NCI-H69 (cell line): ENCODE measurements around the gene ENTPD8.
A peak's percentile ranks its signal among the peaks of the same experiment; 100 is the strongest.

Experiments used
- DNase-seq: peaks from one replicate; lab custom pipeline; 2025; lab: John Stamatoyannopoulos, UW

Gene ENTPD8

DNA sequence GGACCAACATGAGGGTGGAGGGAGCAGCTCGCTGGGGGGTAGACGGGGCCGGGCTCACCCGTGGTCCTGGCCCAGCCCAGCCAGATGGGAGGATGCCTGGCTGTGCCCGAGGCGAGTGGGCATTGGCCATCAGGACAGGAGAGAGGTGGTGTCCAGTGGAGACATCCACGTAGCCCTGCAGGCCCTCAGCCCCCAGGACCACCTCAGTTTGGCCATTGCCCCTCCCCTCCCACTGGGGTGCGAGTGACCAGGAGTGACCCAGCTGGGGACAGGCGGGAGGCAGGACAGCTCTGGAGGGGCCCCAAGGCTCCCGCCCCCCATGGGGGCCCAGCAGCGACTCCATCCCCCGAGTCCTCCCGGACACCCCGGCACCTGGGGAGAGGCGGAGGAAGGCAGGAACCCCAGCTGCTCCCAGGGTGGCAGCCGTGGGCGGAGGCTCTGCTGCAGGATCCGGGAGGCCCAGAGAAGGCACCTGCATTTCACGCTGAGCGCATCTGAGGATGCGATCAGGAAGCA, 9.7 kb downstream of the ENTPD8 start:
- DNase-seq, result no peak

DNA sequence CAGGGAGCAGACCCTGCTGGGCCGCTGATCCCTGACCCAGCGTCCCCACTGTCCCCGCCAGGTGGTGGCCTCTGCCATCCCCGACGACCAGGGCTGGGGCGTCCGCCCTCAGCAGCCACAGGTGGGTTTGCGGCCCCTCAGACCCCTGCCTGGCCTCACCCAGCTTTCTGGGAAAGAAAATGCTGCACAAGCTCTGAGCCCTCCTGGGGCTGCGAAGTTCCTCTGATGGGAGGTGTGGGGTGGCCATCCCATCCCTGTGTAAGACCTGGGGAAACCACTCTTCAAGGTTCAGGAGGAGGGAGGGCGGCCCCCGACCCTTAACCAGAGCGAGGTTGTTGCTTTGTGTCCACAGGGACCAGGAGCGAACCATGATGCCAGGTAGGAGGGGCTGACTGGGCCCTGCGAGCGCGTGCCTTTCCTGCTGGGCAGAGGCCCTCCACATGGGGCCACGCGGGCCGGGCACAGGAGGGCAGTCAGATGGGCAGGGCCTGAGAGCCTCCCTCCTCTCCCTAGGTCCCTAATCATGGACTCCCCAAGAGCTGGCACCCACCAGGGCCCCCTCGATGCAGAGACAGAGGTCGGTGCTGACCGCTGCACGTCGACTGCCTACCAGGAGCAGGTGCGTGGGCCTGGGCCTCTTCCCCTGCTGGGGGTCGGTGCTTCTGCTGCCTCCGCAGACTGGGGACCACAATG, 10.3 kb downstream of the ENTPD8 start:
- DNase-seq, result no peak

DNA sequence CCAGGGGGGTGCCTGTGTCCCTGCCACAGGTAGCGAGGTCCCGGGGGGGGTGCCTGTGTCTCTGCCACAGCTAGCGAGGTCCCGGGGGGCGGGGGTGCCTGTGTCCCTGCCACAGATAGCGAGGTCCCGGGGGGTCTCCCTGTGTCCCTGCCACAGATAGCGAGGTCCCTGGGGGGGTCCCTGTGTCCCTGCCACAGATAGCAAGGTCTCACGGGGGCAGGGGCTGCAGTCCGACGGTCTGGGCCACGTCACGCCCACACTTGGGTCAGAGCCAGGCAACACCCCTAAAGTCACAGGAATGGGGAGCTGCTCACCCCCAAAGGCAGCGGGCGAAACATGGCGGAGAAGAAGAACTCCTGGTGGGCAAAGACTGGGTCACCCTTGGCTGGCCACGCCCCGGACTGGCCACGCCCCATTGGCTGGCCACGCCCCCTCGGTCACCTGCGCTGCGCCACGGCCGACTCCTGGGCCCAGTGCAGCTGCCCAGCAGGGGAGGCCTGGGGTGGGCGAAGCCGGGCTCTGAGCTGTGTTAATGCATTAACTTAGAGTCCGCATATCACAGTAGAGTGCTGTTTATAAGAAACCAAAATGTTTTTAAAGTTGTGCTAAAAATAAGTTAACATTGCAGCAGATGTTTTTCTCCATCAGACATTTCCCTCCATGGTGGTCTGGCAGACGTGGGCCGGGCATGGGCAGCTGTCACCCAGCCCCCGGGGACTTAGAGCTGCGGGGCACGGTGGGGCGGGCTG, 11.0 kb downstream of the ENTPD8 start:
- peak; percentile 83 for DNase-seq

DNA sequence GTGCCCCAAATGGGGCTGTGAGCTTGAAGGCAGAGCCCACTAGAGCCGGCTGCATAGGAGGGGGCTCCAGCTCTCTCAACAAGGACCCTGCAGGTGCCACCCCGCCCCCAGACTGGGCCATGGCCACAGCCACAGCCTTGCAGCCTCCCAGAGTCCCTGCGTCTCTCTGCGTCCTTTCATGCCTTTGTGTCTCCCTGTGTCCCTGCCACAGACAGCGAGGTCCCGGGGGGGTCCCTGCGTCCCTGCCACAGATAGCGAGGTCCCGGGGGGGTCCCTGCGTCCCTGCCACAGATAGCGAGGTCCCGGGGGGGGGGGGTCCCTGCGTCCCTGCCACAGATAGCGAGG, 11.6 kb downstream of the ENTPD8 start:
- DNase-seq, result peak; percentile 43

GRCh38 chr9:137428841-137429545, 12.2 kb downstream of the ENTPD8 start:
- peak; percentile 57 for DNase-seq

DNA sequence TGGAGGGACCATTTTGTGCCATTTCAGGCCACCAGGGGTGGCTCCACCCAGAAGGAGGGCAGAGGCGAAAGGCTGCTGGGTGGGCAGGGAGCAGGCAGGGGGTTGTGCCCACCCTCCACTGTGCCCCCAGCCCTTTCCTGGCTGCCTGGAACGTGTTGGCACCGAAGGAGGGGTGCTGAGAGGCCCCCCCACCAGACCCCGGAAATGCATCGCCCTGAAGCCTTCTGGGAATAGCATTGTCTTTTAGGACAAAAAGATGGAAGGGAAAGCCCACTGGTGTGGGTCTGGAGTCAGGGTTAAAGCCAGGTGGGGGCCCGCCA, 12.9 kb downstream of the ENTPD8 start:
- DNase-seq, result no peak

DNA sequence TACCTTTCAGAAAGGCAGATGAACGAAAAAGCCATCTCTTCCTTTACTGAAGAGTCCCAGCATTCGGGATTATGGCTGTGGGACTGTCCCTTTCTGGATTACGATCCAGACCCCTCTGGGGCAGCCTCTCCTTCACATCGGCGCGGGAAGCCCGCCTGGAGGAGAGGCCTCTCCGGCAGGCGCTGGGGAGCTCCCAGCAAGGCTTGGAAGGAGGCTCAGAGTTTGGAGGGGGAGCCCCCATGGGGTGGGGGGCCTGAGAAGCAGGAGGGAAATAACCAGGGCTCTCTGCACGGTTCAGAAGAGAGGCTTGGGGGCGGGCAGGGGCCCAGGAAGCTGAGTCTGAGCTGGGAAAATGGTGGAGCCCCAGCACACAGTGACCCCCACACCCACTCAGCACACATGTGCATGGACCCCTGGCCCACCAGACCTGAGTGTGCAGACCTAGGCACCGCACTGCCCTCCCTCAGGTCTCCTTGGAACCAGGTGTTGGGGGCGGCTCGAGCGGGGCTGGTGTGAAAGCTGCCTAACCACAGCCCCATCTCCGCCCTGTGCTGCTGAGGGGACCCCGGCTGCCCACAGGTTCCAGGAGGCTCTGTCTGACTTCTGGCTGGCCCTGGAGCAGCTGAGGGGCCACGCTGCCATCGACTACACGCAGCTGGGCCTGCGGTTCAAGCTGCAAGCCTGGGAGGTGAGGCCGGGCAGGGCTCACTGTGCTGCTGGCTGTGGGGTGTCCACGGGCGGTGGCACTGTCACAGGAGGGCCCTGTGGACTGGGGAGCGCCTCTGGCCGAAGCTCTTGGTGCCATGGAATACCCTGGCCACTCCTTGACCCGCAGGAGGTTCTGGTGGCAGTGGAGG, 13.5 kb downstream of the ENTPD8 start:
- no peak for DNase-seq

DNA sequence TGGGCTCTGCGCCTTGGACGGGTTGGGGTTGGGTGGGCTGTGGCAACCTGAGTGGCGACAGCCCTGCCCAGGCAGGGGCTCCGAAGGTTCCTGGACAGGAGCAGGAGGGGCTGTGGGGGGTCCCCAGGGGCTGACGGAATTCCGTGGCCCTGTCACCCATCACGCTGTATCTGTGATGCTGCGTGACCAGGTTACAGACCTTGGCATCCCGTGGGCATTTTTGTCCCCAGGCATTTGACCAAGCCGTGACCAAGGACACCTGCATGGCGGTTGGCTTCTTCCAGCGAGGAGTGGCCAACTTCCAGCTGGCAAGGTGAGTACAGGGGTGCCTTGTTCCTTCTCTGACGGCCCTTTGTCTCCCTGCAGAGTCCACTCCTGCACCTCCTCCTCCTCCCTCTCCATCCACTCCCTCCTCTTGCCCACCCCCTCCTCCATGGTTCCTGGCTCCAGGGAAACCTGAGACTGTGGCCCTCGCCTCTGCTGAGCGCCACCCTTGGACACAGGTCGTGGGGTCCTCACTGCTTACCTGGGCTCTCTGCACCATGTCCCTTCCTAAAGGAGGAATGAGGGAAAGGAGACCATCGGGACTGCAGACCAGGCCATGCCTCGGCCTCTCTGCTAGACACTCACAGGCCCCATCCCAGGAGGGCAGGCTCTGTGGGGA, 15.0 kb downstream of the ENTPD8 start:
- no peak for DNase-seq

GRCh38 chr9:137423514-137424291, 17.5 kb downstream of the ENTPD8 start:
- DNase-seq, result peak; percentile 63

DNA sequence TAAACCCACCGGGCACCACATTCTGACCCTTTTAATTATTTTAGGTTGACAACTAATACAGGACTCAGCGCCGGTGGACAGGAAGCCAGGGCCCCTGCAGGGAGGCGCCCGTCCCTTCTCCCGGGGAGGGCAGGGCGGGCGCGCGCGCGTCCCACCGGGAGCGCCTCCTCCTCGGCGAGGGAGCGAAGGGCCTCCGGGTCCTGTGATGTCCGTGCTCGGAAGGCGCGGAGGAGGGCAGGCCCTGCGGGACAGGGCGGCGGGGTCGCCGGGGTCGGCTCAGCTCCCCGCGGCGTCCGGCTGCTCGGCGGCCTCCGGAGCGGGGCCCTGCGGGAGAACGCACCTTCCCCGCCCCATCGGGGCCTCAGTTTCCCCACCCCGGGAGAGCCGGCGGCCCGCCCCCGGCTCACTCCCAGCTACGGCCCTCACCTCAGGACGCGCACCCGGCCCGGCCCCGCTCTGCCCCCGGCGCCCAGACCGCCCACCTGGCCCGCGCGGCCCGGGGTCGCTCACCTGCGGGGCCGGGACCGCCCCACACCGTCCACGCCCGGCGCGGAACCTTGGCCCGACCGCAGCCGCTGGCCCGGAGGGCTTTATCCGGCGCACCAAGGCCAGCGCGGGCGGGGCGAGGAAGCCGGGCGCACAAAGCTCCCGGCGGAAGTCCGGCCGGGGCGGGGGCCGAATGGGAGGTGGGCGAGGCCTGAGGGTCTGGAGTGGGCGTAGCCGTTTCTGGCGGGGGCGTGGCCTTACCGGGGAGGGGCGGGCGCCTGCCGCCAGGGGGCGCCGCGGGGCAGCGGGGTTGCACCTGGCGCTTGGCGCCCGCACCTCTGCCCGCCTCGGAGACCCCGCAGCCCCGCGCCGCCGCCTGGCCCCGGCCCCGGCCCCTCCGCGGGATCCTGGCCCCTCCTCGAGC, 18.3 kb downstream of the ENTPD8 start, which contains the start of the genes EXD3 and NOXA1:
Gene EXD3 (minus strand): TSS at position 559 of the 910 bp plus-strand sequence. CDS start 27,805 bp downstream, outside the sequence.
Gene NOXA1 (plus strand): TSS at position 790 of the 910 bp plus-strand sequence. CDS start 137 bp downstream, outside the sequence.
- peak; percentile 98 for DNase-seq

- DNase-seq, result peak; percentile 62
Observed at GRCh38 chr9:137421838-137422603, 19.1 kb downstream of the ENTPD8 start.

- peak; percentile 47 for DNase-seq
Observed at GRCh38 chr9:137417161-137418021, 23.8 kb downstream of the ENTPD8 start.

- no peak for DNase-seq
Observed at GRCh38 chr9:137416563-137417151, 24.5 kb downstream of the ENTPD8 start.

DNA sequence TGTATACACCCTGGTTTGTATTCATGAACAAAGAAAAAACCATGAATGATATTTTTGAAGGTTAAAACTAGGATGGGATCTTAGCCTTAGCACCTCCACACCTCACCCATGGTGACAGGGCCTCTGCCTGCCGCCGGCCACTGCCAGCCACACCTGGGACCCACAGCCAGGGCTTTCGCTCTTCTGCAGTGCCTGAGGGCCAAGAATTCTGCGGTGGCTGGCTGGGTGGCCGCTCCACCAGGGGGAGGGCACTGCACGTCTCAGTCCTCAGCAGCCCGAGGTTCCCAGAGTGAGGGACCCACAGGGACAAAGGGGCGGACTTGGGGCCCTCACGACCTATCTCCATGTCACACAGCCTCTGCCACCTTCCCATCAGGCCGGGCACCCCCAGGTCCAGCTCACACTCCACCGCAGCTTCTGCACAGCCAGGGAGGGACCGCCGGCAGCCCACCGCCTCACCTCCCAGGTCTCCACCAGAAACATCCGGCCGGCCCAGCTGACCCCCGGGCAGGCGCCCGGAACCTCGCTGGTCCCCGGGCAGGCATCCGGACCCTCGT, 25.1 kb downstream of the ENTPD8 start:
- no peak for DNase-seq

GRCh38 chr9:137415451-137415850, 25.7 kb downstream of the ENTPD8 start:
- no peak for DNase-seq

DNA sequence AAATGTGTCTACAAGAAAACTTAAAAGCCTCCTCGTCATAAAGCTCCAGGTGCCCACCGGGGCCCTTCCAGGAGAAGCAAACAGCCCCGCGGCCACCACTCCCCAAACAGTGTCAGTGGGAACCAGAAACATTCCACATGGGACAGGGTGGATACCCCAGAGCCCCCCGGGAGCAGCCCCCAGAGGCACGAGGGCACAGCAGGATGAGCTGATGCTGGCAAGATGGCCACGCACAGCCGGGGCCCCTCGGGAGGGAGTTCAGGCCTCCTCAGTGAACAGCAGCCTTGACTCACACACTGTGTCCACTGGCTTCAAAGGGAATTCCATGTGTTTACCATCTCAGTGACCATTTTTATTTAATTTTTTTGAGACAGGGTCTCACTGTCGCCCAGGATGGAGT, 28.7 kb downstream of the ENTPD8 start:
- DNase-seq, result no peak
